ENCODE data around the gene TWSG1.
"Not testable (repeated sequence)": the region's sequence is repeated elsewhere in the genome, so short reads cannot be mapped to it uniquely, and the experiment has no call there.

The TWSG1 gene

DNA sequence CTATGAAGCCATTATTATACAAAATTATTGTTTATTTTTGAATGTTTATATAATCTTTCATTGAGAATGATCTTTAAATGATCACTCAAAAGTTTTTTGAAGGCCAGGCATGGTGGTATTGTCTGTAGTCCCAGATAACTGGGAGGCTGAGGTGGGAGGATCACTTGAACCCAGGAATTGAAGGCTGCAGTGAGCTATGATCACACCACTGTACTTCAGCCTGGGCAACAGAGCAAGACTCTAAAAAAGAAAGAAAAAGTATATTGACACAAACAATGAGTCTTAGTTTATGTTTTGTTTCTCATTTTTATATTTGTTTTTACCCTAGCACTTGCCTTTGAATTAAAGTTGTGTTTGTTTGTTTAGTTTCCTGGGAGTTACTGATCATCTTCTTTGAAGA is 2.3 kb downstream of the TWSG1 start:
- DNase-seq, result no peak

- no peak for DNase-seq
Observed at GRCh38 chr18:9337873-9338272, 3.3 kb downstream of the TWSG1 start.

DNA sequence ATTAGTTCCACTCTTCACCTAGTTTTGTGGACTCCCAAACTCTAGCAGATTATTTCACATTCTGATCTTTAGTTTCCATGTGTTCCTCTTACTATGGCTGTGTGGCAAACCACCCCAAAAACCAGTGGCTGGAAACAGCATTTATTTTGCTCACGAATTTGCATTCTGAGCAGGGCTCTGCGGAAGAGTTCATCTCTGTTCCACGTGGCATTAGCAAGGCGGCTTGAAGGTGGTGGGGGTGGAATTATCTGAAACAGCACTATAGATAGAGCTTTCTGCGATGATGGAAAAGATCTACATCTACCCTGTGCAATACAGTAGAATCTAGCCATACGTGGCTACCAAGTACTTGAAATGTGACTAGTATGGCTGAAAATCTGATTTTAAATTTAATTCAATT is 5.9 kb downstream of the TWSG1 start:
- DNase-seq, result no peak

GRCh38 chr18:9343577-9343976 is 9.0 kb downstream of the TWSG1 start:
- DNase-seq, result no peak

- DNase-seq, result no peak
Observed at GRCh38 chr18:9346775-9347174, 12.2 kb downstream of the TWSG1 start.

DNA sequence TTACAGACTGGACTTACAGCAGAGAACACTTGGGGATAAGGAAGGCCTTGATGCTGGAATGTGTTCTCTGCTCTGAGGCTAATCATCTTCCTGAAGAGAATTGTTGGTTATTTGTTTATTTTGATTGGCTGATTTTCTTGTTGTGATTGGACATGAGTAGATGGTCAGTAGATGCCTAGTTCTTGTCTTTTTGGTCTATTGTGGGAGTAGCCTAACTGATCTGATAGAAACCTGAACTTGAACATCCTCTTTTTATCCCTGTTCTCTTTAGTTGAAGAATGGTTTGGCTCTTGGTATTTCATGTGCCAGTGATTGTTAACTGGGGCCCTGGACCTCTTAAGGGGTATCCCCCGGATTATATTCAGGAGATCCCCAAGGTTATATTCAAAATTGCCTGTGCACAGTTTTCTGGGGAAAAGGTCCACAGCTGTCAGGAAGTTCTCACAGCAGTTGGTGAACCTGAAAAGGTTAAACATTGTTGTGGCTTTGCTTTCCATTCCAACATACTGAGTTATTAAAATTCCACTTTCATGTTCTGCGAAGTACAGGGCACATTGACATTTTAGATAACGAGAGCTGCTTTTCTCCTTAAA is 13.6 kb downstream of the TWSG1 start:
- DNase-seq, result no peak

- no peak for DNase-seq
Observed at GRCh38 chr18:9348766-9349165, 14.2 kb downstream of the TWSG1 start.

DNA sequence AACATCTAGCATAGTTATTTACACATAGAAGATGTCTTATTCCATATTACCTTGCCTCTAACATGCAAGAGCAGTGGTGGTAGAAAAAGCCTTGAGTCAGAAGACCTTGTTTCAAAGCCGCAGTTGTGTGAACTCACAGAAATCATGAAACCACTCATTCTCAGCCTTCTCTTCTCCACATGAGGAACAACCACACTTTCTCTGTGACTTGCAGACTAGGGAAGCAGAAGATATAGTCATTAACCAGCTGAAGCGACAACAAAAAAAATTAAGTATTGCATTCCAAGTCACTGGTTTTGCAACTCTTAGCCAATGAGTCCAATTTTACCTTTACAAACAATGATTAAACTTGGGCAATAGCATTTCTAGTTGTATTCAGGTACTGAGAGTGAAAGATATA is 19.0 kb downstream of the TWSG1 start:
- DNase-seq, result no peak

DNA sequence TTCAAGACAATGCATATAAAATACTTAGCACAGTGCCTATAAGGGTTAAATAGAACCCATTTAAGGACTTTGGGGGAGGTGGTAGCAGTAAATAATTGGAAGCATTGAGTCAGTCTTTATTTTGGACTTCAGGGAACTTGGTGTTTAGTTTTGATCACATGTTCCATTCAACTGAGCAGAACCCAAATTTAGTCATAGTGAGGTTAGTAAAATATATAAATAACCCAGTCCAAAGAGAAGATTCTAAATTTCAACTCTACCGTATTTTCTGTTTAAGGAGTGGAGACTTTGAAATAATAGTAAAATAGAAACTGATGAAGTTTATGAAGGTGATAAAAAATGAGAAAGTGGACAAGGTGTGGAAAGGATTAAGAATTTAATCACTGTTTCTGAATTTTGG is 19.7 kb downstream of the TWSG1 start:
- DNase-seq, result no peak

DNA sequence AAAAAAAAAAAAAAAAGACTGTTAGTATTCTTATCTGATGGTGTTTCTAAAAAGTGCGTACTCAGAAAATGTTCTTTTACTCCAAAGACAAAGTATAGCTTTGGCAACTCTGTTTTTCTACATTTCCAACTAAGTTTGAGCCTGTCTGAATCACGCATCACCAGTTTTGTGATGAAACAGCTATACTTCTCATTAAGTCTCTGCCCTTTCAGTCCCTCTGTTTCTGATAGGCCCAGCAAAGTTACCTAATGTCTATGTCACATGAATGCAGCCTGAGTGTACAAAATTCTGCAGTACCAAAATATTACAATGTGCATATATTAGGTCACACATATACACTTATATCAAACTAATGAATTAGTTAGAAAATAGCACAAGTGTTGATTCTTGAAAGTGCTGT is 22.4 kb downstream of the TWSG1 start:
- DNase-seq, result no peak

- DNase-seq, result no peak
Observed at GRCh38 chr18:9359796-9360195, 25.2 kb downstream of the TWSG1 start.

GRCh38 chr18:9361191-9361590 is 26.6 kb downstream of the TWSG1 start:
- no peak for DNase-seq

GRCh38 chr18:9362869-9363268 is 28.3 kb downstream of the TWSG1 start:
- no peak for DNase-seq

GRCh38 chr18:9364242-9364641 is 29.7 kb downstream of the TWSG1 start:
- DNase-seq, result no peak

GRCh38 chr18:9365406-9365805 is 30.8 kb downstream of the TWSG1 start:
- DNase-seq, result no peak

DNA sequence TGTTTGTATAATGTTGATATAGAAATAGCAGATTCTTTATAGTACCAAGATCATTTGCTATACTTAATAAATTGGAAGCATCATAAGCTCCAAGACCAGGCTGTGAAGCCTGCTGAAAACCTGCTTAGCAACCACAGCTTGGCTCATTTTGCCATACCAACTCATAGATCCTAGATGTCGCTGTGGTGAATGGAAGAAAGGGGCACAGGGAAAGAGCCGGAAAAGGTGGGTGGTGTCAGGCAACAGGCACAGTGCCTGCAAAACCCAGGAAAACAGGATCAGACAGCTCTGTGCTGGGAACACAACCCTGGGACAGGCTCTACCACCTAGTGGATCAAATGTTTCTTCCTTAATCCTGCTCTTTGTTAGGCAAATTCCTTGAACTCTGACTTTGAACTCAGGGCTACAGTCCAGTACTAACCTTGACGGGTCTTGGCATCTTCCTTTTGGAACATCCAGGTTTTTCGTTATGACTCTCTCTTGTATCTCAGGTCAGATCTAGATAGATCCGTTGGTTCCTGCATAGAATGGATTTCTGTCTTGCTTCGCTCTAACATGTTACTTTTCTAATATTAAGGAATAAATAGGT is 31.6 kb downstream of the TWSG1 start:
- no peak for DNase-seq

- DNase-seq, result not testable (repeated sequence)
Observed at GRCh38 chr18:9373254-9373653, 38.7 kb downstream of the TWSG1 start.

- no peak for DNase-seq
Observed at GRCh38 chr18:9379118-9379517, 44.5 kb downstream of the TWSG1 start.

DNA sequence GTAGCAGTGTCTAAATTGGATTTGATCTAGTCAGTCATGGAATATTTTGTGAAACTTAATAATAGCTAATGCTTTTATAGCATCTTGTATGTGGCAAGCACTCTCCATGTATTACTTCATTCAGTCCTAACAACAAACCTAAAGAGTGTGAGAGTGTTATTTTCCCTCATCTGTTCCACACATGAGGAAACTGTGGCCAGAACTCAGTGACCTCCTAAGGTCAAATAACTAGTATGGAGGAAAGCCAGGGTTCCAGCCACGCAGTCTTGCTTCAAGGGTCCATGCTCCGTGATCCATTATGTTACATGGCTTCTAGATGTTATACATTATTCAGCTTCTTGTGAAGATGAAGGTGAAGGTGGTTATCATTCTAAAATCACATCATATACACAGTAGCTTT is 45.5 kb downstream of the TWSG1 start:
- no peak for DNase-seq

DNA sequence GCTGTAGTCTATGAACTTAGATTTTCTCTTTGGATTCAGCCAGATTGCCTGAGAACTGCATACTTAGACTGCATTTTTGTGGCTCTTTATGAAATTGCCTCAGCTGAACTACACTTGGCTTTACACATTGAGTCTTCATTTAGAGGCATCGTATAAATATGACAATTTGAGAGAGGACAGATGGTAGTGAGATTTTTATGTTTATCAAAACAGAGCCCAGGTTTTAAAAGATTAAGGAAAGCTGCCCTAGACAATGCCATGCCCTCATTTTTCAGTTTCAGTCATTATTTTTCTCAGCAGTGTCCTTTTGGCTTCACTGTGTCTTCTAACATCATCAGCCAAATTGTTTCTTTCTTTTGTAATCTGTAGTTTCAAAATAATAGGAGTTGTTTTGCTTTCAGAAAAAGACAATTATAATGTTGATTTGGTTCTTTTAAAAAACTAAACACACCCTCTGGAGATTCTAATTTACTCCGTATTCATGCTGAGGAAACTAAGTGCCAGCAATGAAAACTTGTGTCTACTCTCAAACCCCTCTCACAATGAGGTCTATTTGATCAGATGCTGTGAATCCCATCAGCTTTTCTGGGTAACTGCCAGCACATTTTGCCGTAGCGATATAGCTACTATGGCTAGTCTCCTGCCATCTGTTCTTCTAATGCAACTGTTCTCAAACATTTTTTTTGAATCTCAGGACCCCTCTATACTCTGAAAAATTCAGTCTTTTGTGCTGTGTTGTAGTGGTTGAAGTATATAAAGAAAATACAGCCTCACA is 46.2 kb downstream of the TWSG1 start:
- no peak for DNase-seq

DNA sequence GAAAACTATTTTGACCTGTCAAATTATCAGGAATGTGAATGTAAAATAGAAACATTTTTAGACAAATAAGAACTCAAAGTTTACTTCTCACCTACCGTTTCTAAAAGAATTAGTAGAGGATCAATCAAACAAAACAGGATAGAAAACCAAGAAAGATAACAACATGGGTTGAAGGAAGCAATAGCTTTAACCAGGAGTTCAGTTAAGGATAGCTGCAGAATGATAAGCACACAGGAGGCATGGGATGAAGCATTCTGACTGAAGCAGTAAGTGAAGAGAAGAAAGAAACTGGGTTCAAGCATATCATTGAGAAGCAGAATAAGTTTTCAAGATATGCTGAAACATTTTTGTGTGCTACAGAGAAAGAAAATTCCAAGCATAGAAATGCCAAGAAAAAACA is 52.3 kb downstream of the TWSG1 start:
- no peak for DNase-seq

GRCh38 chr18:9387891-9388290 is 53.3 kb downstream of the TWSG1 start:
- no peak for DNase-seq

DNA sequence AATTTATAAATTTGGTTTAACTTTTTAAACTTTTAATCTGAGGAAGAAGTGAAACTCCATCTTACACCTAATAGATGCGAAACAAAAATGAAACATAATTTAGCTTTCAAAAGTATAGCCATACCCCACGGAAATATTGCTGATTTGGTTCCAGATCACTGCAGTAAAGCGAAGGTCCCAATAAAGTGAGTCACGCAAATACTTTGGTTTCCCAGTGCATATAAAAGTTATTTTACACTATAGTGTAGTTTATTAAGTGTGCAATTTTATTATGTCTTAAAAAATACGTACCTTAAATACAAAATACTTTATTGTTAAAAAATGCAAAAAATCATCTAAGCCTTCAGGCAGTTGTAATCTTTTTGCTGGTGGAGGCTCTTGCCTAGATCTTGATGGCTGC is 55.1 kb downstream of the TWSG1 start:
- DNase-seq, result no peak

DNA sequence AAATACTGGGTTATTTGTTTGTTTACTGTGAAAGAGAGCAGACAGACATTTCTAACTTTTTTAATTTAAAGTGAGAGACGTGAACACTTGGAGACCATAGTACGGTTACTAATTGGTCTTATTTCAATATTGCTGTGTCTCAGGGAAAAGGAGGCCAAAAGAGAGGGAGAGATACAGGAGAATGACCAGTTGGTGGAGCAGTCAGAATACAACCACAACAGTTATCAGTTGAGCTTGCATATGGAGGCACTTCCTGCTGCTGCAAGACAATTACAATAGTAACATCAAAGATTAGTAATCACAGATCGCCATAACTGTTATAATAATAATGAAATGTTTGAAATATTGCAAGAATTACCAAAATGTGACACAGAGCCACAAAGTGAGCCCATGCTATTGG is 58.2 kb downstream of the TWSG1 start:
- DNase-seq, result no peak

- DNase-seq, result no peak
Observed at GRCh38 chr18:9394046-9394445, 59.5 kb downstream of the TWSG1 start.

Data from stimulated activated naive CD4-positive, alpha-beta T cell (primary cell).